WI38 (cell line): ENCODE results near the gene TEAD2.

Experiments used
- H3K4me3 ChIP-seq: 2 replicates; pipeline ENCODE4 v1.5.1; 2011; ENCODE audit warnings: low read depth, mild to moderate bottlenecking, control low read depth, low read length
- TF ChIP-seq, protein P1 (sequence below): IDR thresholded peaks from 2 replicates; pipeline ENCODE4 v1.5.1; 2012; ENCODE audit warnings: low read depth, mild to moderate bottlenecking, control low read depth, low read length

The TEAD2 gene

DNA sequence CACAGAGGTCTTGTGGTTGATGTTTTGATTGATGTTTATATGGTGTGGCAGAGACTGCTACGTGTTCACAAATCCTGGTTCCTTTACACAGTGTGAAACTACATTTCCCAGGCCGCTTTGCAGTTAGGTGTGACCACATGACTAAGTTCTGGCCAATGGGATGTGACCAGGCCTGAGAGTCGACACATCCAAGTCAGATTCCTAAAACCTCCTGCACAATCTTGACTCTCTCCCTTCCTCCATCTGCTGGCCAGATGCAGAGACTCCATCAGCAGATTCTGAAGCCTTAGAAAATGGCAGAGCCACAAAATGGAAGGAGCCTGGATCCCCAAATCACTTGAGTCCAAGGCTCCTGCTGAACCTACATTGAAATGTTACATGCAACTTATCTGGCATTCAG is 14.4 kb downstream of the TEAD2 start:
- TF ChIP-seq, protein P1, sequence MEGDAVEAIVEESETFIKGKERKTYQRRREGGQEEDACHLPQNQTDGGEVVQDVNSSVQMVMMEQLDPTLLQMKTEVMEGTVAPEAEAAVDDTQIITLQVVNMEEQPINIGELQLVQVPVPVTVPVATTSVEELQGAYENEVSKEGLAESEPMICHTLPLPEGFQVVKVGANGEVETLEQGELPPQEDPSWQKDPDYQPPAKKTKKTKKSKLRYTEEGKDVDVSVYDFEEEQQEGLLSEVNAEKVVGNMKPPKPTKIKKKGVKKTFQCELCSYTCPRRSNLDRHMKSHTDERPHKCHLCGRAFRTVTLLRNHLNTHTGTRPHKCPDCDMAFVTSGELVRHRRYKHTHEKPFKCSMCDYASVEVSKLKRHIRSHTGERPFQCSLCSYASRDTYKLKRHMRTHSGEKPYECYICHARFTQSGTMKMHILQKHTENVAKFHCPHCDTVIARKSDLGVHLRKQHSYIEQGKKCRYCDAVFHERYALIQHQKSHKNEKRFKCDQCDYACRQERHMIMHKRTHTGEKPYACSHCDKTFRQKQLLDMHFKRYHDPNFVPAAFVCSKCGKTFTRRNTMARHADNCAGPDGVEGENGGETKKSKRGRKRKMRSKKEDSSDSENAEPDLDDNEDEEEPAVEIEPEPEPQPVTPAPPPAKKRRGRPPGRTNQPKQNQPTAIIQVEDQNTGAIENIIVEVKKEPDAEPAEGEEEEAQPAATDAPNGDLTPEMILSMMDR, result peak; percentile 24; the same call in 1 of the 2 replicates
- no peak overlapping the region for H3K4me3 ChIP-seq

GRCh38 chr19:49347191-49347590 is 15.0 kb downstream of the TEAD2 start:
- no peak overlapping the region for H3K4me3 ChIP-seq

GRCh38 chr19:49344505-49345423 is 17.5 kb downstream of the TEAD2 start:
- TF ChIP-seq, protein P1, result no peak
- no peak overlapping the region for H3K4me3 ChIP-seq

More at GRCh38 chr19:49347191-49347590, 15.0 kb downstream of the TEAD2 start:
- TF ChIP-seq, protein P1, result no peak

GRCh38 chr19:49343123-49343522 is 19.1 kb downstream of the TEAD2 start:
- TF ChIP-seq, protein P1, result no peak
- H3K4me3 ChIP-seq, result no peak overlapping the region

DNA sequence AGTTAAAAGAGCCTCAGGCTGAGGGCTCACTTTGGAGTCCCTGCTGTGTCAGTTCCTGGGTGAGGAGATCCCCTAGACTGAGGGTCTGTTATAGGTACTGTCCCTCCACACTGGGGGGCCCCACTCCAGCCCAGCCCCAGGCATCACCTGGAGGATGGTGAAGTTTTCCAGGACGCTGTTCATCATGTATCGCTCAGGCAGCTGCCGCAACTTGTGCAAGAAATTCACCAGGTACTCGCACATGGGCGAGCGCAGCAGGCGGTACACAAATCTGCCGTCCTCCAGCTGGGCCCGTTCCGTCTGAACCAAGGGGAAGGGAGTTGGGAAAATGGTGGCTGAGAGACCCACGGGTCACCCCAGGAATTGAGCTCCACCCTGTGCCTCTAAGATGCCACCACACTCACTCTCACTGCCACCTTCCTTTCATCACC is 19.9 kb downstream of the TEAD2 start:
- TF ChIP-seq, protein P1, result no peak

GRCh38 chr19:49340865-49341718 is 21.1 kb downstream of the TEAD2 start:
- TF ChIP-seq, protein P1, result no peak
- no peak overlapping the region for H3K4me3 ChIP-seq

More for the DNA sequence above, 19.9 kb downstream of the TEAD2 start:
- no peak overlapping the region for H3K4me3 ChIP-seq
